HUES48 (cell line): ENCODE measurements around the gene THG1L.

Experiments used
- H3K27ac ChIP-seq: one replicate; pipeline ENCODE4 v1.7.0; 2013; ENCODE audit warnings: low read depth, low read length, inconsistent platforms
- H3K27me3 ChIP-seq: 2 replicates; pipeline ENCODE4 v1.6.1; 2013; ENCODE audit warnings: mild to moderate bottlenecking, low read length; ENCODE audit not compliant: control insufficient read depth, insufficient read depth
- H3K36me3 ChIP-seq: 2 replicates; pipeline ENCODE4 v1.6.1; 2013; ENCODE audit warnings: low read length; ENCODE audit not compliant: control insufficient read depth, insufficient read depth
- H3K4me1 ChIP-seq: 2 replicates; pipeline ENCODE4 v1.6.1; 2013; ENCODE audit warnings: mild to moderate bottlenecking, low read length; ENCODE audit not compliant: control insufficient read depth, insufficient read depth
- H3K4me3 ChIP-seq: 2 replicates; pipeline ENCODE4 v1.5.1; 2013; ENCODE audit warnings: mild to moderate bottlenecking, low read depth, low read length
- H3K9ac ChIP-seq: 2 replicates; pipeline ENCODE4 v1.6.1; 2013; ENCODE audit warnings: mild to moderate bottlenecking, low read depth, low read length, moderate library complexity
- H3K9me3 ChIP-seq: 2 replicates; pipeline ENCODE4 v1.6.1; 2013; ENCODE audit warnings: low read length; ENCODE audit not compliant: control insufficient read depth, insufficient read depth

Gene THG1L

GRCh38 chr5:157761690-157762621, 30.7 kb downstream of the THG1L start:
- Histone ChIP-seq H3K9me3 (no peaks in the 10 kb centered on the region), H3K27me3 (no peaks in the 10 kb centered on the region), H3K9ac (no peak overlapping the region), H3K4me3 (no peak overlapping the region), H3K27ac (no peak overlapping the region), H3K36me3 (no peaks in the 10 kb centered on the region), H3K4me1 (no peaks in the 10 kb centered on the region)

GRCh38 chr5:157764531-157764930, 33.3 kb downstream of the THG1L start:
- Histone ChIP-seq H3K36me3 (no peaks in the 10 kb centered on the region), H3K9ac (no peak overlapping the region), H3K4me3 (no peak overlapping the region), H3K27ac (no peak overlapping the region), H3K27me3 (no peaks in the 10 kb centered on the region), H3K4me1 (no peaks in the 10 kb centered on the region), H3K9me3 (no peaks in the 10 kb centered on the region)

GRCh38 chr5:157766442-157766841, 35.2 kb downstream of the THG1L start:
- H3K9ac ChIP-seq = no peak overlapping the region
- no peaks in the 10 kb centered on the region for H3K4me1 ChIP-seq
- H3K27ac ChIP-seq = no peak overlapping the region
- no peak overlapping the region for H3K4me3 ChIP-seq
- no peaks in the 10 kb centered on the region for H3K9me3 ChIP-seq
- no peaks in the 10 kb centered on the region for H3K27me3 ChIP-seq
- H3K36me3 ChIP-seq = no peaks in the 10 kb centered on the region

GRCh38 chr5:157766902-157767301, 35.7 kb downstream of the THG1L start:
- no peaks in the 10 kb centered on the region for H3K4me1 ChIP-seq

GRCh38 chr5:157767689-157768088, 36.5 kb downstream of the THG1L start:
- H3K4me1 ChIP-seq = no peaks in the 10 kb centered on the region
- H3K4me3 ChIP-seq = no peak overlapping the region
- no peaks in the 10 kb centered on the region for H3K27me3 ChIP-seq
- no peaks in the 10 kb centered on the region for H3K36me3 ChIP-seq
- no peaks in the 10 kb centered on the region for H3K9me3 ChIP-seq
- no peak overlapping the region for H3K27ac ChIP-seq
- H3K9ac ChIP-seq = no peak overlapping the region

More at GRCh38 chr5:157766902-157767301, 35.7 kb downstream of the THG1L start:
- H3K27me3 ChIP-seq = no peaks in the 10 kb centered on the region
- H3K4me3 ChIP-seq = no peak overlapping the region
- no peaks in the 10 kb centered on the region for H3K9me3 ChIP-seq
- no peak overlapping the region for H3K27ac ChIP-seq
- no peak overlapping the region for H3K9ac ChIP-seq
- no peaks in the 10 kb centered on the region for H3K36me3 ChIP-seq

GRCh38 chr5:157770665-157771064, 39.4 kb downstream of the THG1L start:
- no peak overlapping the region for H3K4me3 ChIP-seq
- H3K27ac ChIP-seq = no peak overlapping the region
- H3K36me3 ChIP-seq = no peaks in the 10 kb centered on the region
- no peaks in the 10 kb centered on the region for H3K9me3 ChIP-seq
- H3K4me1 ChIP-seq = no peaks in the 10 kb centered on the region
- no peak overlapping the region for H3K9ac ChIP-seq
- H3K27me3 ChIP-seq = no peaks in the 10 kb centered on the region

GRCh38 chr5:157772127-157772526, 40.9 kb downstream of the THG1L start:
- Histone ChIP-seq H3K4me3 (no peak overlapping the region), H3K27me3 (no peaks in the 10 kb centered on the region), H3K36me3 (no peaks in the 10 kb centered on the region), H3K9ac (no peak overlapping the region), H3K9me3 (no peaks in the 10 kb centered on the region), H3K27ac (no peak overlapping the region), H3K4me1 (no peaks in the 10 kb centered on the region)

- no peak overlapping the region for H3K9ac ChIP-seq
- H3K27me3 ChIP-seq = no peaks in the 10 kb centered on the region
- no peak overlapping the region for H3K27ac ChIP-seq
- no peaks in the 10 kb centered on the region for H3K36me3 ChIP-seq
- H3K4me1 ChIP-seq = no peaks in the 10 kb centered on the region
- no peak overlapping the region for H3K4me3 ChIP-seq
- H3K9me3 ChIP-seq = no peaks in the 10 kb centered on the region
Observed at GRCh38 chr5:157778121-157778805, 47.0 kb downstream of the THG1L start.

GRCh38 chr5:157779221-157779620, 48.0 kb downstream of the THG1L start:
- H3K27ac ChIP-seq = no peak overlapping the region
- no peak overlapping the region for H3K9ac ChIP-seq
- H3K9me3 ChIP-seq = no peaks in the 10 kb centered on the region
- H3K36me3 ChIP-seq = 0 out of 2 replicates have a peak, but pooled peaks cover under 1% of the 10 kb centered on the region
- H3K4me1 ChIP-seq = no peaks in the 10 kb centered on the region
- no peaks in the 10 kb centered on the region for H3K27me3 ChIP-seq
- H3K4me3 ChIP-seq = no peak overlapping the region

- Histone ChIP-seq H3K27me3 (no peaks in the 10 kb centered on the region), H3K27ac (no peak overlapping the region), H3K36me3 (peaks cover 48% of the 10 kb centered on the region), H3K9ac (no peak overlapping the region), H3K9me3 (no peaks in the 10 kb centered on the region), H3K4me3 (no peak overlapping the region), H3K4me1 (no peaks in the 10 kb centered on the region)
Observed at GRCh38 chr5:157785801-157786200, 54.6 kb downstream of the THG1L start.
